ENCODE data around the gene FLOT1.

DNA sequence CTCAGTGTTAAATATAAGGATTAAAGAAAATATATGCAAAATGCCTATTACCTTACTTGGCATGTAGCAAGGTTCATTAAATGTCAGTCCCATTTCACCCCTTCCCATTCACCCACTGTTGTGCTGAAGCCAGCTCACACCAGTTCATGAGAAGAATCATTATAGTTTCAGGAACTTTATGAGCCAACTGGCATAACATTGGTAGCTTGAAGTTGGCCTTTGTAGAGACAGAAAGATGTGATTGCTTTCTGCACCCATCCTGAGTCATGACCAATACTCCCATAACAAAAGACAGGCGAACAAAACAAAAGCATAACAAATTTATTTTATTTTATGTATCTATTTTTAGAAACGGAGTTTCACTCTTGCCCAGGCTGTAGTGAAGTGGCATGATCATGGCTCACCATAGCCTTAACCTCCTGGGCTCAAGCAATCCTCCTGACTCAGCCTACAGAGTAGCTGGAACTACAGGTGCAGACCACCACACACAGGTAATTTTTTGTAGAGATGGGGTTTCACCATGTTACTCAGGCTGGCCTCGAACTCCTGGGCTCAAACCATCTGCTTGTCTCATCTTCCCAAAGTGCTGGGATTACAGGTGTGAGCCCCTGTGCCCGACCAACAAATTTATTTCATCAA is 19.4 kb upstream of the FLOT1 start:
- no peak for TF ChIP-seq TAF1 (IDR thresholded peaks at IDR 0.05; ENCODE audit: borderline replicate concordance, low read depth, low read length)
- TF ChIP-seq POLR2AphosphoS5 (IDR thresholded peaks at IDR 0.05; ENCODE audit: low read depth, low read length), result no peak
- TF ChIP-seq POLR2A (IDR thresholded peaks at IDR 0.05; ENCODE audit: low read depth, low read length), result no peak
